HEK293 (cell line): ENCODE results near the gene TBX6.

Experiments used
- CTCF ChIA-PET: fragments of 350-600 bp; formaldehyde crosslinking; extraction: SDS; loops from one replicate; lab custom pipeline; 2021; ENCODE audit warnings: antibody characterized with exemption; lab: Yijun Ruan, JAX
- POLR2A ChIA-PET: fragments of 300-600 bp; formaldehyde crosslinking; extraction: SDS; loops from one replicate; lab custom pipeline; 2020; ENCODE audit warnings: antibody characterized with exemption, inconsistent platforms; lab: Yijun Ruan, JAX
- H3K27ac ChIP-seq: fragments of 200-500 bp; sonication (Bioruptor generic); 2 replicates; pipeline ENCODE4 v1.5.1; 2014; ENCODE audit warnings: low read depth, low read length, control low read depth, inconsistent platforms; ENCODE audit errors: extremely low read depth
- H3K36me3 ChIP-seq, 2 experiments: fragments of 200-500 bp in 1 of 2; sonication (Bioruptor generic) in 1 of 2; 1 replicate in 1 of 2; 2 replicates in 1 of 2; pipeline ENCODE4 v1.5.1; 2014 to 2017; ENCODE audit warnings: inconsistent platforms in 2 of 2, low read length in 2 of 2; ENCODE audit not compliant: control insufficient read depth in 2 of 2, insufficient read depth in 1 of 2
- H3K4me1 ChIP-seq: fragments of 200-500 bp; sonication (Bioruptor generic); 2 replicates; pipeline ENCODE4 v1.5.1; 2014; ENCODE audit warnings: mild to moderate bottlenecking, low read length, inconsistent platforms; ENCODE audit not compliant: control insufficient read depth, insufficient read depth
- H3K4me3 ChIP-seq: 2 replicates; pipeline ENCODE4 v1.5.1; 2011; ENCODE audit warnings: low read depth, mild to moderate bottlenecking, control low read depth, low read length, moderate library complexity
- H3K9me3 ChIP-seq: fragments of 200-500 bp; sonication (Bioruptor generic); 2 replicates; pipeline ENCODE4 v1.5.1; 2014; ENCODE audit warnings: low read depth, low read length, inconsistent platforms; ENCODE audit not compliant: control insufficient read depth, insufficient read depth
- BCL11A ChIP-seq: fragments of 450-650 bp; formaldehyde crosslinking; IDR thresholded peaks from 2 replicates; pipeline ENCODE4 v1.5.1; 2016; ENCODE audit warnings: low read depth, missing biosample characterization, missing genetic modification characterization
- HOXD13 ChIP-seq: sonication (generic); formaldehyde crosslinking; IDR thresholded peaks from 2 replicates; pipeline ENCODE4 v1.8.0; 2022; ENCODE audit warnings: missing genetic modification reagents, borderline replicate concordance
- KLF7 ChIP-seq: fragments of 450-650 bp; formaldehyde crosslinking; IDR thresholded peaks from 2 replicates; pipeline ENCODE4 v1.5.1; 2016; ENCODE audit warnings: missing biosample characterization, missing genetic modification characterization, borderline replicate concordance
- SCRT1 ChIP-seq: fragments of 450-650 bp; formaldehyde crosslinking; IDR thresholded peaks from 2 replicates; pipeline ENCODE4 v1.5.1; 2016; ENCODE audit warnings: missing biosample characterization, missing genetic modification characterization, borderline replicate concordance
- ZFHX2 ChIP-seq: fragments of 450-650 bp; formaldehyde crosslinking; conservative IDR thresholded peaks from 2 replicates; pipeline ENCODE4 v1.5.1; 2016; ENCODE audit warnings: missing biosample characterization, missing genetic modification characterization
- ZNF10 ChIP-seq: fragments of 450-650 bp; formaldehyde crosslinking; IDR thresholded peaks from 2 replicates; pipeline ENCODE4 v1.5.1; 2017; ENCODE audit warnings: missing biosample characterization, missing genetic modification characterization
- ZNF121 ChIP-seq: fragments of 450-650 bp; formaldehyde crosslinking; IDR thresholded peaks from 2 replicates; pipeline ENCODE4 v1.5.1; 2016; ENCODE audit warnings: missing biosample characterization, missing genetic modification characterization
- ZNF146 ChIP-seq: fragments of 450-650 bp; formaldehyde crosslinking; IDR thresholded peaks from 2 replicates; pipeline ENCODE4 v1.5.1; 2016; ENCODE audit warnings: missing biosample characterization, missing genetic modification characterization
- ZNF423 ChIP-seq: fragments of 450-650 bp; formaldehyde crosslinking; IDR thresholded peaks from 2 replicates; pipeline ENCODE4 v1.5.1; 2016; ENCODE audit warnings: missing biosample characterization, missing genetic modification characterization
- ZNF664 ChIP-seq: fragments of 450-650 bp; formaldehyde crosslinking; IDR thresholded peaks from 2 replicates; pipeline ENCODE4 v1.5.1; 2016; ENCODE audit warnings: missing biosample characterization, missing genetic modification characterization
- ZXDB ChIP-seq: fragments of 450-650 bp; formaldehyde crosslinking; IDR thresholded peaks from 2 replicates; pipeline ENCODE4 v1.5.1; 2016; ENCODE audit warnings: missing biosample characterization, missing genetic modification characterization
- TF ChIP-seq, protein P1 (sequence below): fragments of 450-650 bp; formaldehyde crosslinking; IDR thresholded peaks from 2 replicates; pipeline ENCODE4 v1.5.1; 2016; ENCODE audit warnings: missing biosample characterization, missing genetic modification characterization
- TF ChIP-seq, protein P2 (sequence below): fragments of 450-650 bp; formaldehyde crosslinking; IDR thresholded peaks from 2 replicates; pipeline ENCODE4 v1.5.1; 2017; ENCODE audit warnings: missing biosample characterization, missing genetic modification characterization
- TF ChIP-seq, protein P3 (sequence below): fragments of 450-650 bp; formaldehyde crosslinking; IDR thresholded peaks from 2 replicates; pipeline ENCODE4 v1.5.1; 2016; ENCODE audit warnings: missing biosample characterization, missing genetic modification characterization, low read depth
- TF ChIP-seq, protein P4 (sequence below): fragments of 450-650 bp; formaldehyde crosslinking; IDR thresholded peaks from 2 replicates; pipeline ENCODE4 v1.5.1; 2017; ENCODE audit warnings: missing biosample characterization, missing genetic modification characterization
- TF ChIP-seq, protein P5 (sequence below): fragments of 450-650 bp; IDR thresholded peaks from 2 replicates; pipeline ENCODE4 v1.5.1; 2018; ENCODE audit warnings: missing biosample characterization, missing genetic modification characterization
- TF ChIP-seq, protein P6 (sequence below): fragments of 450-650 bp; formaldehyde crosslinking; IDR thresholded peaks from 2 replicates; pipeline ENCODE4 v1.5.1; 2016; ENCODE audit warnings: missing biosample characterization, missing genetic modification characterization

The TBX6 gene

DNA sequence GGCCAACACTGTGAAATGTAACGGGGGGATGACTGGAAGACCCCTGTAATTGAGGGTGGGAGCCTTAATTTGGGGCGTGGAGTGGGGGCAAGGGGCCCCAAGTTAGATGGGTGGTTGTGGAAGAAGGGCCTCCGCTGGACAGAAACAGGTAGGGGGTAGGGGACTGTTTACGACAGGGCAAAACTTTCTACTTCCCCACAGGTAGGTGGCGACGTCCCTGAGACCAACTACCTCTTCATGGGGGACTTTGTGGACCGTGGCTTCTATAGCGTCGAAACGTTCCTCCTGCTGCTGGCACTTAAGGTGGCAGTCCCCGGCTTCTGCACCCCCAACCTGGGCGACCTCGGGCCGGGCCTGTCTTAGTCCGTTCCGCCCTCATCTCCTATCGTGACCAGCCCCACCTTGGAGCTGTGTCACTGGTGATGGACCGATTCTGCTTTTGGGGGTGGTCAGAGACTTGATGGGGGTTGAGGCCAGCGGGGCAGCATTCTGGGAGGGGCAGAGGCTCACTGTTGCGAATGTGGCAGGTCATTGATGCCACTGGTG is 9.1 kb downstream of the TBX6 start:
- H3K27ac ChIP-seq, result no peak overlapping the region
- H3K9me3 ChIP-seq, result no peaks in the 10 kb centered on the region
- peaks cover 29 to 92% of the 10 kb centered on the region in 2 experiments; a peak in 2 of 3 replicates for H3K36me3 ChIP-seq
- ChIA-PET CTCF (interaction anchor here (0.6 to 1.7 kb wide), 9 partner anchors 9 to 519 kb away, joined by 3 to 5 read pairs (median 4); partner anchors contain the start of genes TBX6 and TMEM219), POLR2A (interaction anchor here (1.5 kb wide), 1 partner anchor 16 kb away, joined by 8 read pairs; the partner anchor contains the start of gene ALDOA)
- H3K4me3 ChIP-seq, result no peak overlapping the region
- TF ChIP-seq, protein P1, sequence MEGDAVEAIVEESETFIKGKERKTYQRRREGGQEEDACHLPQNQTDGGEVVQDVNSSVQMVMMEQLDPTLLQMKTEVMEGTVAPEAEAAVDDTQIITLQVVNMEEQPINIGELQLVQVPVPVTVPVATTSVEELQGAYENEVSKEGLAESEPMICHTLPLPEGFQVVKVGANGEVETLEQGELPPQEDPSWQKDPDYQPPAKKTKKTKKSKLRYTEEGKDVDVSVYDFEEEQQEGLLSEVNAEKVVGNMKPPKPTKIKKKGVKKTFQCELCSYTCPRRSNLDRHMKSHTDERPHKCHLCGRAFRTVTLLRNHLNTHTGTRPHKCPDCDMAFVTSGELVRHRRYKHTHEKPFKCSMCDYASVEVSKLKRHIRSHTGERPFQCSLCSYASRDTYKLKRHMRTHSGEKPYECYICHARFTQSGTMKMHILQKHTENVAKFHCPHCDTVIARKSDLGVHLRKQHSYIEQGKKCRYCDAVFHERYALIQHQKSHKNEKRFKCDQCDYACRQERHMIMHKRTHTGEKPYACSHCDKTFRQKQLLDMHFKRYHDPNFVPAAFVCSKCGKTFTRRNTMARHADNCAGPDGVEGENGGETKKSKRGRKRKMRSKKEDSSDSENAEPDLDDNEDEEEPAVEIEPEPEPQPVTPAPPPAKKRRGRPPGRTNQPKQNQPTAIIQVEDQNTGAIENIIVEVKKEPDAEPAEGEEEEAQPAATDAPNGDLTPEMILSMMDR (tag by site-specific recombination), result peak; percentile 28; the same call in 1 of the 2 replicates
- TF ChIP-seq, protein P2, sequence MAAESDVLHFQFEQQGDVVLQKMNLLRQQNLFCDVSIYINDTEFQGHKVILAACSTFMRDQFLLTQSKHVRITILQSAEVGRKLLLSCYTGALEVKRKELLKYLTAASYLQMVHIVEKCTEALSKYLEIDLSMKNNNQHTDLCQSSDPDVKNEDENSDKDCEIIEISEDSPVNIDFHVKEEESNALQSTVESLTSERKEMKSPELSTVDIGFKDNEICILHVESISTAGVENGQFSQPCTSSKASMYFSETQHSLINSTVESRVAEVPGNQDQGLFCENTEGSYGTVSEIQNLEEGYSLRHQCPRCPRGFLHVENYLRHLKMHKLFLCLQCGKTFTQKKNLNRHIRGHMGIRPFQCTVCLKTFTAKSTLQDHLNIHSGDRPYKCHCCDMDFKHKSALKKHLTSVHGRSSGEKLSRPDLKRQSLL, result no peak
- no peaks in the 10 kb centered on the region for H3K4me1 ChIP-seq

DNA sequence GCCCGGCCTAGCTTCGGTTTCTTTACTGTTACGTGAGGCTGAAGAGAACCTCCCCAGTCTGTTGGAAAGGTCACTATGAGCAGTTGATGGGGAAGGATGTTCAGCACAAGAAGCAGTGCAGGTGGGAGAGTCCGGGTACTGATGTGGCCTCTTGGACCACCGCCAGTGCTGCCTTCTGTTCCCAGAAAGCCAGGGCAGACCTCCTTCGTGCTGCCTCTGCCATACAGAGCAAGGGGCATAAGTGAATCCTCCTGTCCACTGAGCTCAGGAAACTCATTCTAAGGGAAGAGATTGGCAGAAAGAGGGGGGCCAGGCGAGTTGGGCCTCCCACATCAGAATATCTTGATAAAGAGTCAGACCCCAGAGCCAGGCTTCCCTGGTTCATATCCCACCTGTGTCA is 12.2 kb downstream of the TBX6 start:
- TF ChIP-seq ZXDB (tag by site-specific recombination) (no peak), ZNF10 (0 out of 2 replicates have a peak, but pooled peaks have one; percentile 33), ZNF664 (tag by site-specific recombination) (no peak)
- ChIA-PET CTCF (interaction anchor here (0.7 to 2.7 kb wide), 2 partner anchors 12 to 32 kb away, joined by 3 to 12 read pairs; partner anchors contain the start of gene TBX6), POLR2A (interaction anchor here (0.9 to 6.9 kb wide), 3 partner anchors 10 to 14 kb away, joined by 3 to 70 read pairs (median 4); partner anchors contain the start of genes ALDOA and TBX6)
- Histone ChIP-seq H3K36me3 (peaks cover 29 to 76% of the 10 kb centered on the region in 2 experiments; a peak in 2 of 3 replicates), H3K27ac (no peak overlapping the region), H3K9me3 (no peaks in the 10 kb centered on the region), H3K4me3 (no peak overlapping the region), H3K4me1 (peaks cover 4% of the 10 kb centered on the region; the same call in 1 of the 2 replicates)

DNA sequence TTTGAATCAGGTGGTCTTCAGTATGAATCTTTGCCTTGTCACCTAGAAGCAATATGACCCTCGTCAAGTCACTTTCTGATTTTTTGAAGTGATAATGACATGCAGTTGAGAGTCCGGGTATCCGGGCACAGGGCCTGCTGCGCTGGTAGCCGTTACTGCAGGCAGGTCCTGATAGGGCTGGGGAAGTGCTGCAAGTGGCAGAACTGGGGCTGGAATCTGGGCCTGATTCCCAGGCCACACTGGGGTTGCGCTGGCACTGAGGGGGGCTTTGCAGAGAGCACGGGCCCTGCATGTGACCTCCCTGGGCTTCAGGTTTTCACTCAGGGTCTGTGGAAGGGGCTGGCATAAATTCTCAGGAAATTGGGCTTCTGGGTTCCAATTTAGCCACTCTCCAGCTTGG is 13.0 kb downstream of the TBX6 start:
- Histone ChIP-seq H3K4me3 (no peak overlapping the region), H3K4me1 (peaks cover 4% of the 10 kb centered on the region; the same call in 1 of the 2 replicates), H3K36me3 (peaks cover 29 to 69% of the 10 kb centered on the region in 2 experiments; a peak in 2 of 3 replicates), H3K27ac (no peak overlapping the region), H3K9me3 (no peaks in the 10 kb centered on the region)
- ChIA-PET CTCF (interaction anchor here (2.7 kb wide), 1 partner anchor 13 kb away, joined by 12 read pairs; the partner anchor contains the start of gene TBX6), POLR2A (interaction anchor here (0.9 to 6.9 kb wide), 3 partner anchors 11 to 13 kb away, joined by 3 to 70 read pairs (median 4); partner anchors contain the start of genes ALDOA and TBX6)
- TF ChIP-seq ZNF423 (no peak), ZNF146 (tag by site-specific recombination) (no peak), SCRT1 (no peak), ZFHX2 (no peak), HOXD13 (CRISPR knock-in tag) (no peak), BCL11A (tag by site-specific recombination) (no peak), KLF7 (tag by site-specific recombination) (no peak), ZNF121 (tag by site-specific recombination) (no peak)
- TF ChIP-seq, protein P3, sequence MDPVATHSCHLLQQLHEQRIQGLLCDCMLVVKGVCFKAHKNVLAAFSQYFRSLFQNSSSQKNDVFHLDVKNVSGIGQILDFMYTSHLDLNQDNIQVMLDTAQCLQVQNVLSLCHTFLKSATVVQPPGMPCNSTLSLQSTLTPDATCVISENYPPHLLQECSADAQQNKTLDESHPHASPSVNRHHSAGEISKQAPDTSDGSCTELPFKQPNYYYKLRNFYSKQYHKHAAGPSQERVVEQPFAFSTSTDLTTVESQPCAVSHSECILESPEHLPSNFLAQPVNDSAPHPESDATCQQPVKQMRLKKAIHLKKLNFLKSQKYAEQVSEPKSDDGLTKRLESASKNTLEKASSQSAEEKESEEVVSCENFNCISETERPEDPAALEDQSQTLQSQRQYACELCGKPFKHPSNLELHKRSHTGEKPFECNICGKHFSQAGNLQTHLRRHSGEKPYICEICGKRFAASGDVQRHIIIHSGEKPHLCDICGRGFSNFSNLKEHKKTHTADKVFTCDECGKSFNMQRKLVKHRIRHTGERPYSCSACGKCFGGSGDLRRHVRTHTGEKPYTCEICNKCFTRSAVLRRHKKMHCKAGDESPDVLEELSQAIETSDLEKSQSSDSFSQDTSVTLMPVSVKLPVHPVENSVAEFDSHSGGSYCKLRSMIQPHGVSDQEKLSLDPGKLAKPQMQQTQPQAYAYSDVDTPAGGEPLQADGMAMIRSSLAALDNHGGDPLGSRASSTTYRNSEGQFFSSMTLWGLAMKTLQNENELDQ (tag by site-specific recombination), result no peak
- TF ChIP-seq, protein P4, sequence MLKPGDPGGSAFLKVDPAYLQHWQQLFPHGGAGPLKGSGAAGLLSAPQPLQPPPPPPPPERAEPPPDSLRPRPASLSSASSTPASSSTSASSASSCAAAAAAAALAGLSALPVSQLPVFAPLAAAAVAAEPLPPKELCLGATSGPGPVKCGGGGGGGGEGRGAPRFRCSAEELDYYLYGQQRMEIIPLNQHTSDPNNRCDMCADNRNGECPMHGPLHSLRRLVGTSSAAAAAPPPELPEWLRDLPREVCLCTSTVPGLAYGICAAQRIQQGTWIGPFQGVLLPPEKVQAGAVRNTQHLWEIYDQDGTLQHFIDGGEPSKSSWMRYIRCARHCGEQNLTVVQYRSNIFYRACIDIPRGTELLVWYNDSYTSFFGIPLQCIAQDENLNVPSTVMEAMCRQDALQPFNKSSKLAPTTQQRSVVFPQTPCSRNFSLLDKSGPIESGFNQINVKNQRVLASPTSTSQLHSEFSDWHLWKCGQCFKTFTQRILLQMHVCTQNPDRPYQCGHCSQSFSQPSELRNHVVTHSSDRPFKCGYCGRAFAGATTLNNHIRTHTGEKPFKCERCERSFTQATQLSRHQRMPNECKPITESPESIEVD (tag by site-specific recombination), result no peak
- TF ChIP-seq, protein P5, sequence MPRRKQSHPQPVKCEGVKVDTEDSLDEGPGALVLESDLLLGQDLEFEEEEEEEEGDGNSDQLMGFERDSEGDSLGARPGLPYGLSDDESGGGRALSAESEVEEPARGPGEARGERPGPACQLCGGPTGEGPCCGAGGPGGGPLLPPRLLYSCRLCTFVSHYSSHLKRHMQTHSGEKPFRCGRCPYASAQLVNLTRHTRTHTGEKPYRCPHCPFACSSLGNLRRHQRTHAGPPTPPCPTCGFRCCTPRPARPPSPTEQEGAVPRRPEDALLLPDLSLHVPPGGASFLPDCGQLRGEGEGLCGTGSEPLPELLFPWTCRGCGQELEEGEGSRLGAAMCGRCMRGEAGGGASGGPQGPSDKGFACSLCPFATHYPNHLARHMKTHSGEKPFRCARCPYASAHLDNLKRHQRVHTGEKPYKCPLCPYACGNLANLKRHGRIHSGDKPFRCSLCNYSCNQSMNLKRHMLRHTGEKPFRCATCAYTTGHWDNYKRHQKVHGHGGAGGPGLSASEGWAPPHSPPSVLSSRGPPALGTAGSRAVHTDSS (tag by site-specific recombination), result no peak
- TF ChIP-seq, protein P2, result no peak
- TF ChIP-seq, protein P6, sequence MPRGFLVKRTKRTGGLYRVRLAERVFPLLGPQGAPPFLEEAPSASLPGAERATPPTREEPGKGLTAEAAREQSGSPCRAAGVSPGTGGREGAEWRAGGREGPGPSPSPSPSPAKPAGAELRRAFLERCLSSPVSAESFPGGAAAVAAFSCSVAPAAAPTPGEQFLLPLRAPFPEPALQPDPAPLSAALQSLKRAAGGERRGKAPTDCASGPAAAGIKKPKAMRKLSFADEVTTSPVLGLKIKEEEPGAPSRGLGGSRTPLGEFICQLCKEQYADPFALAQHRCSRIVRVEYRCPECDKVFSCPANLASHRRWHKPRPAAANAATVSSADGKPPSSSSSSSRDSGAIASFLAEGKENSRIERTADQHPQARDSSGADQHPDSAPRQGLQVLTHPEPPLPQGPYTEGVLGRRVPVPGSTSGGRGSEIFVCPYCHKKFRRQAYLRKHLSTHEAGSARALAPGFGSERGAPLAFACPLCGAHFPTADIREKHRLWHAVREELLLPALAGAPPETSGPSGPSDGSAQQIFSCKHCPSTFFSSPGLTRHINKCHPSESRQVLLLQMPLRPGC, result no peak
